Embryonic facial prominence (tissue), 1 donor: ENCODE results near the gene KCNH1.

Source experiments
- DNase-seq: peaks from one replicate; pipeline ENCODE4 v3.0.0-alpha.2; 2016; ENCODE audit errors: extremely low spot score

The KCNH1 gene, protein sequence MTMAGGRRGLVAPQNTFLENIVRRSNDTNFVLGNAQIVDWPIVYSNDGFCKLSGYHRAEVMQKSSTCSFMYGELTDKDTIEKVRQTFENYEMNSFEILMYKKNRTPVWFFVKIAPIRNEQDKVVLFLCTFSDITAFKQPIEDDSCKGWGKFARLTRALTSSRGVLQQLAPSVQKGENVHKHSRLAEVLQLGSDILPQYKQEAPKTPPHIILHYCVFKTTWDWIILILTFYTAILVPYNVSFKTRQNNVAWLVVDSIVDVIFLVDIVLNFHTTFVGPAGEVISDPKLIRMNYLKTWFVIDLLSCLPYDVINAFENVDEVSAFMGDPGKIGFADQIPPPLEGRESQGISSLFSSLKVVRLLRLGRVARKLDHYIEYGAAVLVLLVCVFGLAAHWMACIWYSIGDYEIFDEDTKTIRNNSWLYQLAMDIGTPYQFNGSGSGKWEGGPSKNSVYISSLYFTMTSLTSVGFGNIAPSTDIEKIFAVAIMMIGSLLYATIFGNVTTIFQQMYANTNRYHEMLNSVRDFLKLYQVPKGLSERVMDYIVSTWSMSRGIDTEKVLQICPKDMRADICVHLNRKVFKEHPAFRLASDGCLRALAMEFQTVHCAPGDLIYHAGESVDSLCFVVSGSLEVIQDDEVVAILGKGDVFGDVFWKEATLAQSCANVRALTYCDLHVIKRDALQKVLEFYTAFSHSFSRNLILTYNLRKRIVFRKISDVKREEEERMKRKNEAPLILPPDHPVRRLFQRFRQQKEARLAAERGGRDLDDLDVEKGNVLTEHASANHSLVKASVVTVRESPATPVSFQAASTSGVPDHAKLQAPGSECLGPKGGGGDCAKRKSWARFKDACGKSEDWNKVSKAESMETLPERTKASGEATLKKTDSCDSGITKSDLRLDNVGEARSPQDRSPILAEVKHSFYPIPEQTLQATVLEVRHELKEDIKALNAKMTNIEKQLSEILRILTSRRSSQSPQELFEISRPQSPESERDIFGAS

DNA sequence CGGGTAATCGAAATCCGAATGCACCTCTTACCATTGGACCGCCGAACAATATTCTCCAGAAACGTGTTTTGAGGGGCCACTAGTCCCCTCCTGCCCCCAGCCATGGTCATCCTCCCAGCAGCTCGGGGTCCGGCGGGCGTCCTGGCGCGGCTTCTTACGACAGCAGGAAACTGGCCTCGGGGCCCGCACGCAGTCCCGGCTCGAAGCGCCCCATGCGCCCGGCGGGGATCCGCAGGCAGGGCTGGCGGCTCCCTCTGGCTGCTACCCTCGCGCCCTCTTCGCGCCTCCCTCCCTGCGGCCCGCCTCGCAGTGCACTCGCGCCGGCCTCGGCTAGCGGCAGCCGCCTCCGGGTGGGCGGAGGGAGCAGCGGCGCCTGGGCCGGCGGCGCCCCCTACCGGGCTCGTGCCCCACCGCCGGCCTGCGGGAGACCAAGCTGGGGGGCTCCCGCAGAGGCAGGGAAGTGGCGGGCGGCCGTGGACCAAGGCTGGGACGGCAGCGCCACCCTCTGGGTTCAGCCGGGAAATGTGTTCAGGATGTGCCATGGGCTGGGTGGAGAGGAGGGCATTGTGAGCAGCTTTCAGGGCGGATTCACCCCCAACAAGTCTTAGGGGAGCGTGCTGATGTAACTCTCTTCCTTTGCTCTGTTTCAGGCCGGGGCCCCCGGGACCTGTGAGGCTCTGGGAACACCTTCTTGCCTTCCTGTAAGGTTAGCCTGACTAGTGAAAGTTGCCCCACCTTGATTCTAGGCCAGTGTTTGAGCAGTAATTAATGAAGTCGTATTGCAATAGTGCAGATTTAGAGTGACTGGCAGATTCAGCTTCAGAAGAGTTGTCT is at the start of gene KCNH1:
TSS of gene KCNH1 (minus strand) at position 313 of the 834 bp plus-strand sequence. CDS start at position 110, 203 bp downstream.
- DNase-seq: peak; percentile 62

DNA sequence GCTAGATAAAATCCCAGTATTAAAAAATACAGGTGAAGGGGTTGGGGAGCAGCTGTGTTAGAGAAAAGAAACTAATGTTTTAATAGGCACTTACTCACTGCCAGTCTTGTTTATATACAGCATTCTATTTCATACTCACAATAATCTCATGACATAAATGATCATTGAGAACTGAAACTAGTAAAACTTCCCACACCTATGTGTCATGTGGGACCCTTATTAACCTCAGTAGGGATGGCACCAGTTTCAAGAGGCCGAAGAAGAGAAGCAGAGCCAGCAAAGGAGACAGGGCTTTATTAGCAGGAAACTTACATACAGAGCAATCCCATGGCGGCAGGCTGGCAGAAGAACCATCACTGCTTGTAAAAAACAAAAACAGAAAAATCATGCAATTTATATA is 48.8 kb upstream of the KCNH1 start:
- no peak for DNase-seq

DNA sequence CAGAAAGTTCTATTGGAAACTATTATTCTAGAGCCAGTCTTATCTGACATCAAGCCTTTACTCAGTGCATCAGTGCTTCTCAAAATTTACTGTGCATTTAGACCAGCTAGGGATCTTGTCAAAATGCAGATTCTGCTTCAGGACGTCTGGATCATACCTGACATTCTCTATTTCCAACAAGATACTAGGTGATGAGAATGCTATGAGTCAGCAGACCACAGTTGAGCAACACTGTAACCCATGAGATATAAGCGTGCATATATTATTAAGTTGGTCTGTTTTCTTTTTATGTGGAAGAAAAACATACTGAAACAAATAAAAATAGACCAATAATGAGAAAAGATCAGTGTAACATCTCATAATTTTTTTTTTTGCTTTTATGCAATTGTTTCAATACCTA is 40.4 kb upstream of the KCNH1 start:
- no peak for DNase-seq

DNA sequence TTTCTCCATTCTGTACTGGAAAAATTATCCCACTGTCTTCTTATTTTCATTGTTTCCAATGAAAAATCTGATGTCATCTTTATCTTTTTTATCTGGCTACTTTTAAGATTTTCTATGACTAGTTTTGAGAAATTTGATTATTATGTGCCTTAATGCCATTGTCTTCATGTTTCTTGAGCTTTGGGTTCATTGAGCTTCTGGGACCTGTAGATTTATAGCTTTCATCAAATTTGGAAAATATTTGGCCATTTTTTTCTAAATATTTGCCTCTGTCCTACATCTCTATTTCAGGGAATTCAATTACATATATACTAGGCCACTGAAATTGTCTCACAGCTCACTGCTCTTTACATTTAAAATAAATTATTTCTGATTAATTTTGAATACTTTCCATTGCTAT is 38.7 kb upstream of the KCNH1 start:
- DNase-seq: no peak

DNA sequence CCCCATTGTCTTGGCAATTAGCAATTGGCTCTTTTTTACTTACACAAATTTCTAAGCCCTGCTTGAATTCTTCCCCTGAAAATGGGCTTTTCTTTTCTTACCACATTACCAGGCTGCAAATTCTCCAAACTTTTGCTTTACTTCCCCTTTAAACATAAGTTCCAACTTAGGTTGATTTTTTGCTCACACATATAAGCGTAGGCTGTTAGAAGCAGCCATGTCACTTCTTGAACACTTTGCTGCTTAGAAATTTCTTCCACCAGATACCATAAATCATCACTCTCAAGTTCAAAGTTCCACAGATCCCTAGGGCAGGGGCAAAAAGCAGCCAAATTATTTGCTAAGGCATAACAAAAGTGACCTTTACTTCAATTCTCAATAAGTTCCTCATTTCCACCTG is 35.4 kb upstream of the KCNH1 start:
- DNase-seq: no peak

DNA sequence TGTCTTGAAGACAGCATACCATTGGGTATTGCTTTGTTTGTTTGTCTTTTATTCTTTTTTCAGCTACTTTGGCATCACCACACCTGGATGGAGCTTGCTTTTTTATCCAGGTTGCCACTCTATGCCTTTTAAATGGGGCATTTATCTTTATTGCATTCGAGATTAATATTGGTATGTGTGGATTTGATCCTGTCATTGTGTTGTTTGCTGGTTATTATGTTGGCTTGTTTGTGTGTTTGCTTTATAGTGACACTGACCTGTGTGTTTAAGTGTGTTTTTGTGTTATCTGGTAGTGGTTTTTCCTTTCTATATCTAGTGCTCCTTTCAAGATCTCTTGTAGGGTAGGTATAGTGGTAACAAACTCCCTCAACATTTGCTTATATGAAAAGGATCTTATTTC is 24.9 kb upstream of the KCNH1 start:
- no peak for DNase-seq

DNA sequence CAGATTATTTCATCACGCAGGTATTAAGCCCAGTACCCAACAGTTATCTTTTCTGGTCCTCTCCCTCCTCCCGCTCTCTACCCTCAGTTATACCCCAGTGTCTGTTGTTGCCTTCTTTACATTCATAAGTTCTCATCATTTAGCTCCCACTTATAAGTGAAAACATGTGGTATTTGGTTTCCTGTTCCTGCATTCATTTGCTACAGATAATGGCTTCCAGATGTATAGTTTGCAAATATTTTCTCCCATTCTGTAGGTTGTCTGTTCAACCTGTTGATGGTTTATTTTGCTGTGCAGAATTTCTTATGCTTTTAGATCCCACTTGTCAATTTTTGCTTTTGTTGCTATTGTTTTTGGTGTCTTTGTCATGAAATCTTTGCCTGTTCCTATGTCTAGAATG is 21.1 kb upstream of the KCNH1 start:
- DNase-seq: peak; percentile 59

DNA sequence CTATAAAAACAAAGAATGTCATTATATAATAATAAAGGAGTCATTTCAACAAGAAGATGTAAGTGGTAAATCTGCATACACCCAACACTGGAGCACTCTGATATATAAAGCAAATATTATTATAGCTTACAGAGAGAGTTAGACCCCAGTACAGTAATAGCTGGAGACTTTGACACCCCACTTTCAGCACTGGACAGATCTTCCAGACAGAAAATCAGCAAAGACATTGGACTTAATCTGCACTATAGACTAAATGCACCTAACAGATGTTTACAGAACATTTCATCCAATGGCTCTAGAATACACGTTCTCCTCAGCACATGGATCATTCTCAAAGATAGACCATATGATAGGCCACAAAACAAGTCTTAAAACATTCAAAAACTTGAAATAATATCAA is 20.0 kb upstream of the KCNH1 start:
- DNase-seq: no peak

DNA sequence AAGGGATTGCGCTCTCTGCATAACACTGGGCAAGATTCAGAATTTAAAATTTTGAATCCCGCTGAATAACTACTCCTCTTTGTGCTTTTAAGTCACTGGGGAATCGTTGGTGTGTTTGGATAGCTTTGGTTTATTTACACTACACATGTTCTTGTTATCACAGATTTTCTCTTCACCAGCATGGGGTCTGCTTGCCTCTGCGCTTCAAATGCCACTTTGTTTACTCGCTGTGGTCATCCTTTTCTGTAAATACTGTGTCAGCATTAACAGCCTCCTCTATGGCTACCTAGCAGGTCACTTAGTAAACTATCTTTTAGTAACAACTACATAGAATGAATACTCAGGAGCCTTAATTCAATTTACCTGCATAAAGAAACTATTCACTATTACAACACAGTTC is 14.4 kb upstream of the KCNH1 start:
- DNase-seq: no peak

DNA sequence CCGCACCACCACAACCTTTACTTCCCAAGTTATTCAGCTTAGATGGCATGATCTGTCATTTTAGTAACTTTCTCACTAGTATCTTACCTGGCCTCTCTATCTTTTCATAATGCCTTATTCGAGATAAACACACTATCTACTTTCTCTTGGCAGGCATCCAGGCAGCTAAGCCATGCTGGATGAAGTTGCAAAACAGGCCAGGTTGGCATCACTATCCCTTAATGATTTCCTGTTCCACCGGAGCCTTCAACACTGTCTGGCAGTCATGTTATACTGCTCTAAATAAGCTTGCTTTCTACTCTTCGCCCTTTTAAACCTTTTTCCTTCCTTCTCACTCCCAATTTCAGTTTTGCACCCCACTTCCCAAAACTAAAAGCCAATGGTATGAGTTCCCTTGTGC is 12.0 kb upstream of the KCNH1 start:
- DNase-seq: no peak

DNA sequence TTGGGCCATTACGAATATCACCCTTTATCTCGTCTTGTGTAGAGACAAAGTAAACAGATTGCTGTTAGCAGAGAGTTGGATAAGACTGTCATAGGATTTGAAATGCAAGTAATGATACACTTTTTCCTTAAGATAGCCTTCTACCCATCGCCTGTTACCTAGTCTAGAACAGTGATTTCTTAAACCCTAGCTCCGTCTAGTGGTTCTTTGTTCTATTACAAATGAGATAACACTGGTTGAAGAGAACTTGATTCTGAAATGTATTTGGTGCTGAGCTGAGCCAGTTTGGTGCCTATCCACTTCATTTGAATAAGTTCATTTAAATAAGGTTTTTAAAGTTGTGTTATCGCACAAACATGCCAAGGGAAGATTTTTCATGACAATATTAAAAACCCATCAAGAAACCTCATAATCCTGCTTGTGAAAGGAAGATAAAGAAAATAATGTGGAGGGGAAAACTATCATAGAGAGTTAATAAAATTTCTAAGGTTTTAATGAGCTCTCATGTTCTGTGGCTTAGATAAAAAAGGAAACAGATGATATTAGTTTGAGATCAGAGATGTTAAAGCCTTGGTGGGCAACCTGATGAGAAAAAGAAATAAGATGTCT is 1.5 kb upstream of the KCNH1 start:
- DNase-seq: no peak

DNA sequence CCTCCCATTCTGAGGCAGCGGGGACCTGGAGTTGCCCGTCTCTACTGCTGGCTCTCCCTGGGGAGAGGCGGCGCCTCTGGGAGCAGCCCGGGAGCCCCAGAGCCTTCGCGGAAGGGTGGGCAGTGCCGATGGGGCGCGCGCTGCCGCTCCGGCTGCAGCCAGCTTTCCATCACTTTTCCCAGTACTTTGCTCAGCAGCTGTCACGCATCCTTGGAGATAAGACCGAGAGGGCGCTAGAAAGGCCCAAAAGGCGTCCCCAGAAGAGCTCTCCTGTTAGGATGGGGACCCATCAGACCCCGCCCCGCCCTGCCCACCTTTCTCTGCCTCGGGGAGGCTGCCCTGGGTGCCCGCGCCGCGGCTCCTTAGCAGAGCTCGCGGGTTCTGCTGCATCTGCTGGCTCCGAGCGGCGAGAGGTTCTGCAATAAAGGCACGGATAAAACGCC is 534 bp downstream of the KCNH1 start:
- DNase-seq: no peak

DNA sequence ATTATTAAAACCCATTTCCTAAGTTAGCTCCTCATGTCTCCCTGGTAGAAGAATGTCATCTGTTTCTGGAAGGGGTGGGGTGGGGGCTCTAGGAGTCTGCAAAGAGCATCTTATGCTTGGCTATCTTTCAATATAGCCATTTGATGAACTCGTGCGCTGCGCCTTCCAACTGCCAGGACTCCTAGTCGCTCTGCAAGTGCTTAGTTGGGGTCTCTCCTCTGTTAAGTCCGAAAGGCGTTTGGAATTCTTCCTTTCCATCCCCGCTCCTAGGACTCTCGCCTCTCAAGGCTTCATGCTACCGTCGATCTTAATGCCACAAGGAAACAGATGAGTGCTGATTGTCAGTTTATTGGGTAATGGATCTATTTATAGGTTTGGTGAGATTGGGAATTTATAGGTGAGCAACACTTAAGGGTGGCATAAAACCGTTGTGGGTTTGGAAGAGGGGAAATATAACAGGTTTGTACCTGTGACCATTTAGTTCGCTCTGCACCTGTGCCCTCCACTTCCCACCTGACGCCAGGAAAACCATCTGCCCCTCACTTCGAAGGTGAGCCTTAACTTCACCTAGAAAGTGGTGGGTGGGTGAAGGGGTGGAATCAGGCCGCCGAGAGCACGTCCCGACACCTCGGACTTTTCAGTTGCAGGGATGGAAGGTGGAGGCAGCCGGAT is 1.1 kb downstream of the KCNH1 start:
- no peak for DNase-seq

DNA sequence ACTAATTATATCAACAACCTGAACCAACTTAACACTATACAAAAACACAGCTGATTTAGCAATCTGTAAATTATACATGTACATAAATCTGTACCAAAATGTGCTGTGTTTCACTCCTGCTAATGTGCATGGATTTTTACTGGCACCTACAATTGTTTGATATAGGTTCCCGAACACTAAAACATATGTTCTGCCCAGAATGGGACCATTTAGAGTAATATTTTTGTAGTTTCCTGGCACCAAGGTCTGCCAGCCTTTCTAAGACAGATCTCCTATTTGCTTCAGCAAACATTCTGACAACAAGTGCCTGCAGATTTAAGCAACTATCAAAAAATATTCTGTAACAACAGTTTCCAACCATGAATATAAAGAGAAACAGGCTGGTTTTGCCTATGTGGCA is 4.2 kb downstream of the KCNH1 start:
- DNase-seq: no peak

DNA sequence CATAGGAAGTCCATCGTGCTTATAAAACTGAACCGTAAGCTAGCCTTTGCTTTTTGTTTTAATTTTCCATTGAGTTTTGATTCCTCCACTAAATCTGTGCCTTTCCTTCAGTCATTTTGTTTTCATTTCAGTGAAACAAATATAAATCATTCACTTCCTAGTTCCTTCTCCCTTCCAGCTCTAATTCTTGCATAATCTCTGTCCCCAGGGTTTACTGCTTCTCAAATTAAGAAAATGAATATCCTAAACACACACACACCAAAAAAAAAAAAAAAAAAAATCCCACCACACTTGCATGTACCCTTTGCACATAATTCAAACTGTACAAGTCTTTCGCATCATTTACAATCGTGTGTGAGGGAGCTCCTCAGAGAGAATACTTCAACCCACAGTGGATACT is 6.8 kb downstream of the KCNH1 start:
- DNase-seq: no peak

DNA sequence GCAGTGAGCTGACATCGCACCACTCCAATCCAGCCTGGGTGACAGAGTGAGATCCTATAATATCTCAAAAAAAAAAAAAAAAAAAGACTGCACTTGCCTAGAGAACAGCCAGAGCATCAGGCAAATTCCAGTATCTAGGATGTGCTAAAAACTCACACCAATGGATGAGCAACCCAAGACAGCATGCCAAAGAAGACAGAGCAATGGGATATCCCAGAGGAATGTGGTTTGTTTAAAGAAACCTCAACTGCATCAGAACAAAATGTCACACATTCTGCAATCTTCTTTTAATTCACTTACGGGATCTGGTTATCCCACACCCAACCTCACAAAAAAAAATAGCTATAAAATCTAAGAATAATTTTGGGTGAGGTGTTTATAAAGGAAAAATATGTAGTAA is 7.3 kb downstream of the KCNH1 start:
- no peak for DNase-seq

DNA sequence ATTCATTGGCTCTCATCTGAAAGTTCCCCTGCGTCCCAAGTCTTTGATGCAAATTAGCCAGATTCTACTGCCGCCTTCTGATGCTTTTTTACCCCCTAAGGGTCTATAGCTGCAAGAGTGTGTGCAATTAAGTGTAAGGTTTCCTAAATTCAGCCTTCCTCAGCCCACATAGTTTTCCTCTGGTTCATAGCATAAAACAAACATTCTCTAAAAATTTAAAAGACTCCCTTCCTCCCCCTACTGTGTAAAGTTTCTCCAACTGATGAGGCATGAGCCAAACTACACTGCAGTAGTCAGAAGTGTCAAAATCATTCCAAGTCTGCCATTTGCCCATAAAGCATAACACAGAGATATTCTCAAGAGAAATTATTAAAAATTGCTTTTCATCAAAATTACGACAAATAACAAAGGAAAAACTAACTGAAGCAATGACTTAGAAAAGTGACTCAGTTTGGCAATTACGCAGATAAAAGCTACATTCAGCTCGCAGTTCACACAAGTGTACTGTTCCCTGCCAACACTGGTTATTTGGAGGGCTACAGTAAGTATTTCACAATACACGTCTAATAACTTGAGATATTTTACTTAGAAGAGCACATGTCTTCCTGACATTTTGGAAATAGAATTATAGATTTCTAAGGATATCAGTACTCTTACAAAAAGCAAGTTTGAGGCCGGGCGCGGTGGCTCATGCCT is 15.4 kb downstream of the KCNH1 start:
- no peak for DNase-seq

DNA sequence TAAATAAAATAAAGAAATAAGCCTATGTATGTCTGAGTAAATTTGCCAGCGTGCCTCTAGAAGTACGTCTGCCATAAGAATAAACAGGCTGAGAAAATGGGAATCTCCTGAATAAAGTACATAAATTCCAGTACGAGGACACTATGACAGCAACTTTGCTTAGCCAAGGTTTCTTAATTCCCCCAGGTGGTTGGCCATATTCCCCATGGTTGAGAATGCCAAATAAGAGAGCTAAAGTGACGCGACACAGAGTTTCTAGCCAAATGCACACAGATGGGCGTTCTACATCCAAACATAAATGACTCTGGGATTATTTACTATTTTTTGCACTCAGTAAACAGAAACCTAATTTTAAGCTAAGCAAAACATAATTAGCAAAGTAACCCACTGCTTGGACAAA is 19.5 kb downstream of the KCNH1 start:
- no peak for DNase-seq

DNA sequence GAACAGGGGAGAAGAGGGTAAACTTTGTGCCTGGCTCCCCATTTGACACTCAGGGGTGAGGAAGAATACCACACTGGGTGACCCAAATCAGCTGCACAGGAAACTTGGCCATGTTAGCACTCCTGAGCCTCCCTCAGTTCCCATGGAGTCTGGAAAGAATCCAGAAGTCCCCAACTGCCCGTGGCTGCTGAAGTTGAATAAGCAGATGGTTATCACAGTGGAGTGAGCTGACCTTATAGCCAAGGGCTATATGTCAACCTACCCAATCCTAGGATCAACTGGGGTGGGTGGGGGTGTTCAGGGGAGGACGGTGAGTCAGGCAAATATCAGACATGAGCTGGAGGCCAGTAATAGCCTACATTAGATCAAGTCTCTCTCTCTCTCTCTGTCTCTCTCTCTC is 20.4 kb downstream of the KCNH1 start:
- no peak for DNase-seq

DNA sequence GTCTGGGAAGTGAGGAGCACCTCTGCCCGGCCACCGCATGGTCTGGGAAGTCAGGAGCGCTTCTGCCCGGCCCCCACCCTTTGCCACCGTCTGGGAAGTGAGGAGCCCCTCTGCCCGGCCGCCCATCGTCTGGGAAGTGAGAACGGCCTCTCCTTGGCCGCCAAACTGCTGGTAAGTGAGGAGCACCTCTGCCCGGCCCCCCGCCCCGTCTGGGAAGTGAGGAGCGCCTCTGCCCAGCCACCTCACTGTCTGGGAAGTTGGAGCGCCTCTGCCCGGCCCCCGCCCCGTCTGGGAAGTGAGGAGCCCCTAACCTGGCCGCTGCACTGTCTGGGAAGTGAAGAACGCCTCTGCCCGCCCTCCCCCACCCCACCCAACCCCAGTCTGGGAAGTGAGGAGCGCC is 22.6 kb downstream of the KCNH1 start:
- no peak for DNase-seq
